SK-N-SH treated with all-trans-retinoic acid at 6 μM for 48 hours (cell line): ENCODE measurements around the gene OR2T1.

Source experiments
- ATAC-seq: fragments of 200-7000 bp; cut with Tn5 transposase; 3 replicates; pipeline ENCODE4 v1.9.1; 2020; ENCODE audit warnings: mild to moderate bottlenecking, moderate library complexity
- ARNTL ChIP-seq: fragments of 450-650 bp; formaldehyde crosslinking; IDR thresholded peaks from 2 replicates; pipeline ENCODE4 v1.5.0; 2020; ENCODE audit warnings: low read depth, mild to moderate bottlenecking, moderate library complexity, borderline replicate concordance
- BACH2 ChIP-seq: fragments of 250-450 bp; sonication (Bioruptor Pico); IDR thresholded peaks from 2 replicates; pipeline ENCODE4 v1.9.0; 2021; ENCODE audit warnings: mild to moderate bottlenecking, borderline replicate concordance
- CSDC2 ChIP-seq: fragments of 250-450 bp; sonication (Bioruptor Pico); IDR thresholded peaks from 2 replicates; pipeline ENCODE4 v1.5.0; 2020; ENCODE audit warnings: mild to moderate bottlenecking, moderate library complexity
- CSRNP3 ChIP-seq: fragments of 250-450 bp; sonication (Bioruptor Pico); IDR thresholded peaks from 2 replicates; pipeline ENCODE4 v1.5.1; 2021; ENCODE audit warnings: mild to moderate bottlenecking, moderate library complexity
- GLIS3 ChIP-seq: fragments of 250-450 bp; sonication (Bioruptor Pico); IDR thresholded peaks from 2 replicates; pipeline ENCODE4 v1.5.0; 2020; ENCODE audit warnings: mild to moderate bottlenecking, moderate library complexity
- ISL1 ChIP-seq: fragments of 250-450 bp; sonication (Bioruptor Pico); IDR thresholded peaks from 2 replicates; pipeline ENCODE4 v2.1.2; 2022; ENCODE audit warnings: mild to moderate bottlenecking, moderate library complexity
- OSR1 ChIP-seq: fragments of 250-450 bp; sonication (Bioruptor Pico); IDR thresholded peaks from 2 replicates; pipeline ENCODE4 v1.8.0; 2022; ENCODE audit warnings: moderate library complexity, mild to moderate bottlenecking, inconsistent platforms
- RARB ChIP-seq: fragments of 250-450 bp; sonication (Bioruptor Pico); IDR thresholded peaks from 2 replicates; pipeline ENCODE4 v1.8.0; 2021; ENCODE audit warnings: mild to moderate bottlenecking, moderate library complexity
- SNAI2 ChIP-seq: fragments of 250-450 bp; sonication (Bioruptor Pico); IDR thresholded peaks from 2 replicates; pipeline ENCODE4 v1.5.0; 2020; ENCODE audit warnings: mild to moderate bottlenecking, moderate library complexity
- TCF4 ChIP-seq: fragments of 250-450 bp; sonication (Bioruptor Pico); IDR thresholded peaks from 2 replicates; pipeline ENCODE4 v1.8.0; 2021; ENCODE audit warnings: mild to moderate bottlenecking, moderate library complexity, borderline replicate concordance
- TOX ChIP-seq: fragments of 250-450 bp; sonication (Bioruptor Pico); IDR thresholded peaks from 2 replicates; pipeline ENCODE4 v1.8.0; 2021; ENCODE audit warnings: mild to moderate bottlenecking, moderate library complexity, borderline replicate concordance
- TSHZ2 ChIP-seq: fragments of 250-450 bp; sonication (Bioruptor Pico); IDR thresholded peaks from 2 replicates; pipeline ENCODE4 v1.5.0; 2020; ENCODE audit warnings: mild to moderate bottlenecking, moderate library complexity
- ZFP3 ChIP-seq: fragments of 250-450 bp; sonication (Bioruptor Pico); IDR thresholded peaks from 2 replicates; pipeline ENCODE4 v1.5.0; 2020; ENCODE audit warnings: mild to moderate bottlenecking, moderate library complexity
- ZFP30 ChIP-seq: fragments of 450-650 bp; formaldehyde crosslinking; IDR thresholded peaks from 2 replicates; pipeline ENCODE4 v1.5.0; 2022; ENCODE audit warnings: mild to moderate bottlenecking, moderate library complexity
- ZNF70 ChIP-seq: fragments of 450-650 bp; formaldehyde crosslinking; IDR thresholded peaks from 2 replicates; pipeline ENCODE4 v1.5.0; 2020; ENCODE audit warnings: mild to moderate bottlenecking, moderate library complexity
- ZNF8 ChIP-seq: fragments of 450-650 bp; formaldehyde crosslinking; IDR thresholded peaks from 2 replicates; pipeline ENCODE4 v1.5.0; 2020; ENCODE audit warnings: mild to moderate bottlenecking, moderate library complexity
- TF ChIP-seq, protein P1 (sequence below): fragments of 250-450 bp; sonication (Bioruptor Pico); IDR thresholded peaks from 2 replicates; pipeline ENCODE4 v1.8.0; 2020; ENCODE audit warnings: mild to moderate bottlenecking, moderate library complexity, borderline replicate concordance
- TF ChIP-seq, protein P2 (sequence below): fragments of 250-450 bp; sonication (Bioruptor Pico); IDR thresholded peaks from 2 replicates; pipeline ENCODE4 v1.5.1; 2020; ENCODE audit warnings: low read depth, mild to moderate bottlenecking, moderate library complexity

The OR2T1 gene, protein sequence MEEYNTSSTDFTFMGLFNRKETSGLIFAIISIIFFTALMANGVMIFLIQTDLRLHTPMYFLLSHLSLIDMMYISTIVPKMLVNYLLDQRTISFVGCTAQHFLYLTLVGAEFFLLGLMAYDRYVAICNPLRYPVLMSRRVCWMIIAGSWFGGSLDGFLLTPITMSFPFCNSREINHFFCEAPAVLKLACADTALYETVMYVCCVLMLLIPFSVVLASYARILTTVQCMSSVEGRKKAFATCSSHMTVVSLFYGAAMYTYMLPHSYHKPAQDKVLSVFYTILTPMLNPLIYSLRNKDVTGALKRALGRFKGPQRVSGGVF

GRCh38 chr1:248402748-248403147 is at the start of gene OR2T1:
Gene OR2T1 (plus strand): TSS chr1:248403048. CDS start chr1:248406148, 3,100 bp downstream.
- TF ChIP-seq TOX (CRISPR knock-in tag) (no peak), RARB (no peak), ZNF70 (CRISPR knock-in tag) (no peak), ZFP30 (CRISPR knock-in tag) (no peak), TSHZ2 (CRISPR knock-in tag) (no peak), TCF4 (no peak), BACH2 (CRISPR knock-in tag) (no peak), ZNF8 (no peak)
- TF ChIP-seq, protein P1, sequence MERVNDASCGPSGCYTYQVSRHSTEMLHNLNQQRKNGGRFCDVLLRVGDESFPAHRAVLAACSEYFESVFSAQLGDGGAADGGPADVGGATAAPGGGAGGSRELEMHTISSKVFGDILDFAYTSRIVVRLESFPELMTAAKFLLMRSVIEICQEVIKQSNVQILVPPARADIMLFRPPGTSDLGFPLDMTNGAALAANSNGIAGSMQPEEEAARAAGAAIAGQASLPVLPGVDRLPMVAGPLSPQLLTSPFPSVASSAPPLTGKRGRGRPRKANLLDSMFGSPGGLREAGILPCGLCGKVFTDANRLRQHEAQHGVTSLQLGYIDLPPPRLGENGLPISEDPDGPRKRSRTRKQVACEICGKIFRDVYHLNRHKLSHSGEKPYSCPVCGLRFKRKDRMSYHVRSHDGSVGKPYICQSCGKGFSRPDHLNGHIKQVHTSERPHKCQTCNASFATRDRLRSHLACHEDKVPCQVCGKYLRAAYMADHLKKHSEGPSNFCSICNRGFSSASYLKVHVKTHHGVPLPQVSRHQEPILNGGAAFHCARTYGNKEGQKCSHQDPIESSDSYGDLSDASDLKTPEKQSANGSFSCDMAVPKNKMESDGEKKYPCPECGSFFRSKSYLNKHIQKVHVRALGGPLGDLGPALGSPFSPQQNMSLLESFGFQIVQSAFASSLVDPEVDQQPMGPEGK (CRISPR knock-in tag): no peak
- TF ChIP-seq, protein P2, sequence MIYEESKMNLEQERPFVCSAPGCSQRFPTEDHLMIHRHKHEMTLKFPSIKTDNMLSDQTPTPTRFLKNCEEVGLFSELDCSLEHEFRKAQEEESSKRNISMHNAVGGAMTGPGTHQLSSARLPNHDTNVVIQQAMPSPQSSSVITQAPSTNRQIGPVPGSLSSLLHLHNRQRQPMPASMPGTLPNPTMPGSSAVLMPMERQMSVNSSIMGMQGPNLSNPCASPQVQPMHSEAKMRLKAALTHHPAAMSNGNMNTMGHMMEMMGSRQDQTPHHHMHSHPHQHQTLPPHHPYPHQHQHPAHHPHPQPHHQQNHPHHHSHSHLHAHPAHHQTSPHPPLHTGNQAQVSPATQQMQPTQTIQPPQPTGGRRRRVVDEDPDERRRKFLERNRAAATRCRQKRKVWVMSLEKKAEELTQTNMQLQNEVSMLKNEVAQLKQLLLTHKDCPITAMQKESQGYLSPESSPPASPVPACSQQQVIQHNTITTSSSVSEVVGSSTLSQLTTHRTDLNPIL (CRISPR knock-in tag): no peak
- ATAC-seq: no peak

DNA sequence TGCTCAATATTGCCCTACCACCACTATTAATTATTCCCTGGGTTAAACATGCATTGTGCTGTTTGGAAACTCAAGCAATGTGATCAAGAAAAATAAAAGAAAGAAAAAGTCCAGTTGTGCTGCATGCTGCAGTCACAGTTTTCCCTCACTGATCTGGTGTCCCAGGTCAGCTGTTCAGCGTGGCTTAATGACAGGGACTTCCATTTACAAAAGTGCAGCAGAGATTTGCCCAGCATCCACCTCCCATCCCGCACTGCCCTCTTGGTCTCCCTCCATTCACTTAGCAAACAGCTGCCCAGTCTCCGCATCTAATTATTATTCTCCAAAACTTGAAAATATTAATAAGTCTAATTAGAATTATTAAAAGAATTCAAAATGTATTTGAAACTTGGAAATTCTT is 43.4 kb upstream of the OR2T1 start:
- no peak for ATAC-seq
- TF ChIP-seq ARNTL (CRISPR knock-in tag) (no peak), ZFP30 (CRISPR knock-in tag) (no peak), TCF4 (no peak), GLIS3 (CRISPR knock-in tag) (no peak), SNAI2 (CRISPR knock-in tag) (no peak), ISL1 (CRISPR knock-in tag) (no peak)

GRCh38 chr1:248361121-248361715 is 41.6 kb upstream of the OR2T1 start, which contains the start of gene OR2T4:
Gene OR2T4 (plus strand): TSS chr1:248361665. CDS start chr1:248361665, 0 bp downstream.
- ATAC-seq: no peak
- TF ChIP-seq OSR1 (CRISPR knock-in tag): no peak
- no peak for TF ChIP-seq CSRNP3 (CRISPR knock-in tag)
- TF ChIP-seq, protein P1 (CRISPR knock-in tag): no peak
- no peak for TF ChIP-seq GLIS3 (CRISPR knock-in tag)
- no peak for TF ChIP-seq ZFP3
- no peak for TF ChIP-seq ISL1 (CRISPR knock-in tag)
- no peak for TF ChIP-seq TSHZ2 (CRISPR knock-in tag)
- TF ChIP-seq CSDC2: no peak
- TF ChIP-seq TCF4: no peak
